ENCODE data around the gene RGS3. TPM values are rescaled to one million over a fixed set of nuclear protein-coding genes. Genes with fewer than 3 reads are reported as not detected.

Gene RGS3
- total and polyA plus RNA-seq, 2 donors (not counting 3 experiments of a cell fraction or from before 2014, with no cell fraction given): 356 to 416 TPM

- no peaks in the 10 kb centered on the region for H3K9me1 ChIP-seq (replicated peaks; ENCODE audit: control insufficient read depth, extremely low read depth, insufficient read depth, low read length)
- BruUV-seq (replicated peaks): no TSS peak
- H3K9ac ChIP-seq (replicated peaks; ENCODE audit: extremely low read depth, insufficient read depth, low read length): no peak overlapping the region
- dilution Hi-C loops (cut with MboI; ENCODE audit: extremely low pct_ligation_motif_present, low sequenced_read_pairs) (no loop called here), intact Hi-C loops (cut with micrococcal nuclease) (no loop called here)
- TF ChIP-seq POLR2A (IDR thresholded peaks at IDR 0.05; ENCODE audit: low read depth, low read length) (no peak), POLR2AphosphoS5 (IDR thresholded peaks at IDR 0.05; ENCODE audit: insufficient read depth, low read depth, low read length) (no peak), EZH2 (IDR thresholded peaks at IDR 0.05; ENCODE audit: borderline replicate concordance, low read depth, low read length, severe bottlenecking) (no peak), MYC (IDR thresholded peaks at IDR 0.05; ENCODE audit: low read depth, low read length) (no peak), JUN (IDR thresholded peaks at IDR 0.05; ENCODE audit: borderline replicate concordance, insufficient read depth, insufficient read length, low read depth) (no peak), FOS (IDR thresholded peaks at IDR 0.05; ENCODE audit: borderline replicate concordance, insufficient read depth, low read length) (no peak), GATA2 (IDR thresholded peaks at IDR 0.05; ENCODE audit: insufficient read depth, insufficient read length, low read depth, low read length) (no peak)
- TF ChIP-seq, protein P1, sequence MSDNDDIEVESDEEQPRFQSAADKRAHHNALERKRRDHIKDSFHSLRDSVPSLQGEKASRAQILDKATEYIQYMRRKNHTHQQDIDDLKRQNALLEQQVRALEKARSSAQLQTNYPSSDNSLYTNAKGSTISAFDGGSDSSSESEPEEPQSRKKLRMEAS (IDR thresholded peaks at IDR 0.05; ENCODE audit: insufficient read depth, insufficient read length): no peak
- TF ChIP-seq, protein P2, sequence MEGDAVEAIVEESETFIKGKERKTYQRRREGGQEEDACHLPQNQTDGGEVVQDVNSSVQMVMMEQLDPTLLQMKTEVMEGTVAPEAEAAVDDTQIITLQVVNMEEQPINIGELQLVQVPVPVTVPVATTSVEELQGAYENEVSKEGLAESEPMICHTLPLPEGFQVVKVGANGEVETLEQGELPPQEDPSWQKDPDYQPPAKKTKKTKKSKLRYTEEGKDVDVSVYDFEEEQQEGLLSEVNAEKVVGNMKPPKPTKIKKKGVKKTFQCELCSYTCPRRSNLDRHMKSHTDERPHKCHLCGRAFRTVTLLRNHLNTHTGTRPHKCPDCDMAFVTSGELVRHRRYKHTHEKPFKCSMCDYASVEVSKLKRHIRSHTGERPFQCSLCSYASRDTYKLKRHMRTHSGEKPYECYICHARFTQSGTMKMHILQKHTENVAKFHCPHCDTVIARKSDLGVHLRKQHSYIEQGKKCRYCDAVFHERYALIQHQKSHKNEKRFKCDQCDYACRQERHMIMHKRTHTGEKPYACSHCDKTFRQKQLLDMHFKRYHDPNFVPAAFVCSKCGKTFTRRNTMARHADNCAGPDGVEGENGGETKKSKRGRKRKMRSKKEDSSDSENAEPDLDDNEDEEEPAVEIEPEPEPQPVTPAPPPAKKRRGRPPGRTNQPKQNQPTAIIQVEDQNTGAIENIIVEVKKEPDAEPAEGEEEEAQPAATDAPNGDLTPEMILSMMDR (IDR thresholded peaks at IDR 0.05; ENCODE audit: extremely low read depth in 1 of 2, insufficient read depth in 1 of 2, low read depth in 1 of 2, low read length in 2 of 2): no peak
- peaks cover 48% of the 10 kb centered on the region for H3K4me1 ChIP-seq (ENCODE audit: control insufficient read depth, extremely low read depth, insufficient read depth, low read length)
- no peaks in the 10 kb centered on the region for H3K27me3 ChIP-seq (ENCODE audit: control insufficient read depth in 2 of 2, insufficient read depth in 2 of 2, low read length in 2 of 2)
- peaks cover 19% of the 10 kb centered on the region for H3K79me2 ChIP-seq (ENCODE audit: control insufficient read depth, insufficient read depth, low read length)
- FAIRE-seq (peak; percentile 50), DNase-seq (ENCODE audit: low read depth, low spot score) (no peak)
- peaks cover 3 to 36% of the 10 kb centered on the region in 2 experiments for H3K36me3 ChIP-seq (ENCODE audit: control insufficient read depth in 2 of 2, extremely low read depth in 1 of 2, insufficient read depth in 2 of 2, low read length in 2 of 2)
- H4K20me1 ChIP-seq (replicated peaks; ENCODE audit: control insufficient read depth, extremely low read depth, insufficient read depth, low read length): no peaks in the 10 kb centered on the region
- no peaks in the 10 kb centered on the region for H3K9me3 ChIP-seq (replicated peaks; ENCODE audit: control insufficient read depth, insufficient read depth, low read length)
- no peak overlapping the region for H3K4me2 ChIP-seq (ENCODE audit: insufficient read depth, low read length)
- ChIA-PET CTCF (interaction anchor here (1.0 to 3.6 kb wide), 14 partner anchors 10 to 178 kb away, joined by 3 to 32 read pairs (median 7); partner anchors contain the start of gene ALAD), POLR2A (interaction anchor here (0.6 to 2.2 kb wide), 3 partner anchors 15 to 169 kb away, joined by 4 to 6 read pairs (median 6); partner anchors contain the start of gene POLE3)
- peak overlapping the region; percentile 39 for H3K27ac ChIP-seq (ENCODE audit: insufficient read depth, low read depth, low read length)
- H2AFZ ChIP-seq (ENCODE audit: low read depth, low read length): no peak overlapping the region
- H3K4me3 ChIP-seq (replicated peaks in 1 of 3; ENCODE audit: insufficient read depth in 1 of 3, low read depth in 1 of 3, low read length in 3 of 3): no peak overlapping the region
Observed at GRCh38 chr9:113579283-113580040, 115.9 kb downstream of the RGS3 start.
